PC-9 (cell line): ENCODE measurements around the gene MIF4GD.

Experiments used
- EZH2 ChIP-seq: fragments of 200-600 bp; sonication (generic); IDR thresholded peaks from 2 replicates; pipeline ENCODE4 v1.8.0; 2017; ENCODE audit warnings: antibody characterized with exemption, low read depth
- TF ChIP-seq, protein P1 (sequence below): fragments of 200-600 bp; sonication (generic); conservative IDR thresholded peaks from 2 replicates; pipeline ENCODE4 v1.6.1; 2017; ENCODE audit warnings: mixed run types, antibody characterized with exemption, mild to moderate bottlenecking, moderate library complexity

DNA sequence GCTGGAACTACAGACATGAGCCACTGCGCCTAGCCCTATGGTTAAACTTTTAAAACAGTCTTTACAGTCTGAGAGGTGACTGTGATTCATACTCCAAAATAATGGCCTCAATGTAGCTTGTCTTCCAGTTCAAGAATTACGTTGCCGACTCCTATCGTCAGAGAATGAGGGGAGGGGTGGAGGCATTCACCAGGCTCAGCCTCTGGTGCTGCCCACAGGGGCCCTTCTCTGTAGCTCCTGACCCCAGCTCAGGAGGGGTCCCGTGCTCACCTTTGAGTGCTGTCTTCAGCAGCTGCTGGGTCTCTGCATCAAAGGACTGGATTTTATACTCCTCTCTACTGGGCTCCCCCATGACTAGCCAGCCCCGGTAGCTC lies 1.2 kb downstream of the MIF4GD start:
- TF ChIP-seq, protein P1, sequence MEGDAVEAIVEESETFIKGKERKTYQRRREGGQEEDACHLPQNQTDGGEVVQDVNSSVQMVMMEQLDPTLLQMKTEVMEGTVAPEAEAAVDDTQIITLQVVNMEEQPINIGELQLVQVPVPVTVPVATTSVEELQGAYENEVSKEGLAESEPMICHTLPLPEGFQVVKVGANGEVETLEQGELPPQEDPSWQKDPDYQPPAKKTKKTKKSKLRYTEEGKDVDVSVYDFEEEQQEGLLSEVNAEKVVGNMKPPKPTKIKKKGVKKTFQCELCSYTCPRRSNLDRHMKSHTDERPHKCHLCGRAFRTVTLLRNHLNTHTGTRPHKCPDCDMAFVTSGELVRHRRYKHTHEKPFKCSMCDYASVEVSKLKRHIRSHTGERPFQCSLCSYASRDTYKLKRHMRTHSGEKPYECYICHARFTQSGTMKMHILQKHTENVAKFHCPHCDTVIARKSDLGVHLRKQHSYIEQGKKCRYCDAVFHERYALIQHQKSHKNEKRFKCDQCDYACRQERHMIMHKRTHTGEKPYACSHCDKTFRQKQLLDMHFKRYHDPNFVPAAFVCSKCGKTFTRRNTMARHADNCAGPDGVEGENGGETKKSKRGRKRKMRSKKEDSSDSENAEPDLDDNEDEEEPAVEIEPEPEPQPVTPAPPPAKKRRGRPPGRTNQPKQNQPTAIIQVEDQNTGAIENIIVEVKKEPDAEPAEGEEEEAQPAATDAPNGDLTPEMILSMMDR: no peak
- TF ChIP-seq EZH2: no peak
